IMR-90 (cell line): ENCODE results near the gene TAGLN2. TPM values are rescaled to one million over a fixed set of nuclear protein-coding genes. Genes with fewer than 3 reads are reported as not detected.

Experiments used
- ATAC-seq: fragments of 200-7000 bp; cut with Tn5 transposase; 2 replicates; pipeline ENCODE4 v1.9.1; 2020; ENCODE audit warnings: low read depth, mild to moderate bottlenecking, moderate library complexity
- BruUV-seq: library from RNA; stranded (reverse); fragments of 400-500 nt; replicated peaks from 2 replicates; lab custom pipeline; 2021; lab: Mats Ljungman, UMichigan
- CTCF ChIA-PET: fragments of 300-600 bp; formaldehyde crosslinking; extraction: SDS; loops from one replicate; lab custom pipeline; 2021; ENCODE audit warnings: antibody characterized with exemption; lab: Yijun Ruan, JAX
- POLR2A ChIA-PET: fragments of 300-600 bp; sonication (Branson Sonifier 250); formaldehyde crosslinking; loops from one replicate; lab custom pipeline; 2022; ENCODE audit warnings: antibody characterized with exemption; ENCODE audit not compliant: unreplicated experiment; lab: Charles Lee
- DNase-seq: peaks from one replicate; pipeline ENCODE4 v3.0.0; 2013
- H2AFZ ChIP-seq: replicated peaks from 2 replicates; pipeline ENCODE3; 2013; ENCODE audit warnings: low read length, mild to moderate bottlenecking; ENCODE audit not compliant: poor library complexity
- H2AK5ac ChIP-seq: 2 replicates; pipeline ENCODE4 v1.6.1; 2013; ENCODE audit warnings: low read depth, low read length, inconsistent platforms
- H2AK9ac ChIP-seq: replicated peaks from 2 replicates; pipeline ENCODE3; 2013; ENCODE audit warnings: mild to moderate bottlenecking, low read depth, low read length, moderate library complexity; ENCODE audit not compliant: poor library complexity
- H2BK120ac ChIP-seq: 2 replicates; pipeline ENCODE4 v1.6.1; 2013; ENCODE audit warnings: low read depth, low read length, inconsistent platforms
- H2BK15ac ChIP-seq: 3 replicates; pipeline ENCODE4 v1.6.1; 2013; ENCODE audit warnings: low read depth, low read length, inconsistent platforms
- H2BK20ac ChIP-seq: 2 replicates; pipeline ENCODE4 v1.6.1; 2013; ENCODE audit warnings: low read depth, mild to moderate bottlenecking, inconsistent platforms, low read length, moderate library complexity
- H2BK5ac ChIP-seq: 2 replicates; pipeline ENCODE4 v1.6.1; 2013; ENCODE audit warnings: mild to moderate bottlenecking, low read depth, low read length, inconsistent platforms; ENCODE audit not compliant: poor library complexity, severe bottlenecking
- H3K14ac ChIP-seq: replicated peaks from 2 replicates; pipeline ENCODE4 v1.6.1; 2013; ENCODE audit warnings: low read depth, low read length, inconsistent platforms
- H3K18ac ChIP-seq: 2 replicates; pipeline ENCODE4 v1.6.1; 2013; ENCODE audit warnings: low read depth, low read length, control low read depth
- H3K23ac ChIP-seq: 2 replicates; pipeline ENCODE4 v1.6.1; 2013; ENCODE audit warnings: low read depth, low read length, inconsistent platforms
- H3K27ac ChIP-seq: 2 replicates; pipeline ENCODE4 v1.5.1; 2013; ENCODE audit warnings: mild to moderate bottlenecking, control low read depth, low read length; ENCODE audit not compliant: insufficient read depth
- H3K27me3 ChIP-seq: 2 replicates; pipeline ENCODE4 v1.6.1; 2013; ENCODE audit warnings: low read length; ENCODE audit not compliant: control insufficient read depth, insufficient read depth
- H3K36me3 ChIP-seq: 2 replicates; pipeline ENCODE4 v1.6.1; 2013; ENCODE audit warnings: low read length, mixed read lengths; ENCODE audit not compliant: control insufficient read depth, insufficient read depth
- H3K4ac ChIP-seq: 2 replicates; pipeline ENCODE4 v1.6.1; 2013; ENCODE audit warnings: low read depth, low read length, inconsistent platforms
- H3K4me1 ChIP-seq: 2 replicates; pipeline ENCODE4 v1.6.1; 2013; ENCODE audit warnings: low read length, mixed read lengths; ENCODE audit not compliant: control insufficient read depth, insufficient read depth
- H3K4me2 ChIP-seq: 2 replicates; pipeline ENCODE4 v1.6.1; 2013; ENCODE audit warnings: low read depth, mild to moderate bottlenecking, control low read depth, low read length, moderate library complexity
- H3K4me3 ChIP-seq: 2 replicates; pipeline ENCODE4 v1.5.1; 2013; ENCODE audit warnings: low read depth, mild to moderate bottlenecking, control low read depth, low read length, moderate library complexity; ENCODE audit not compliant: insufficient read depth
- H3K56ac ChIP-seq: 2 replicates; pipeline ENCODE4 v1.6.1; 2013; ENCODE audit warnings: low read length, inconsistent platforms; ENCODE audit not compliant: insufficient read depth; ENCODE audit errors: extremely low read depth
- H3K79me1 ChIP-seq, 2 experiments: 2 replicates each; pipeline ENCODE4 v1.6.1; 2013; ENCODE audit warnings: low read length in 2 of 2, inconsistent platforms in 1 of 2, low read depth in 1 of 2
- H3K9ac ChIP-seq: 2 replicates; pipeline ENCODE4 v1.6.1; 2013; ENCODE audit warnings: low read depth, low read length, control low read depth
- H3K9me1 ChIP-seq: 2 replicates; pipeline ENCODE4 v1.6.1; 2013; ENCODE audit warnings: low read length, inconsistent platforms; ENCODE audit not compliant: insufficient read depth
- H3K9me3 ChIP-seq: 2 replicates; pipeline ENCODE4 v1.6.1; 2013; ENCODE audit warnings: low read length; ENCODE audit not compliant: control insufficient read depth, insufficient read depth
- H4K20me1 ChIP-seq: 2 replicates; pipeline ENCODE4 v1.6.1; 2013; ENCODE audit warnings: low read length, inconsistent platforms; ENCODE audit not compliant: insufficient read depth
- H4K5ac ChIP-seq: 2 replicates; pipeline ENCODE4 v1.6.1; 2013; ENCODE audit warnings: mild to moderate bottlenecking, low read depth, low read length, control low read depth
- H4K8ac ChIP-seq, 2 experiments: 2 replicates each; pipeline ENCODE4 v1.6.1; 2013; ENCODE audit warnings: low read depth in 2 of 2, low read length in 2 of 2, control low read depth in 1 of 2, inconsistent platforms in 1 of 2
- H4K91ac ChIP-seq: 2 replicates; pipeline ENCODE4 v1.6.1; 2013; ENCODE audit warnings: low read depth, low read length, inconsistent platforms; ENCODE audit not compliant: insufficient read depth
- CHD1 ChIP-seq: IDR thresholded peaks from 2 replicates; pipeline ENCODE4 v1.6.1; 2012; ENCODE audit warnings: low read depth, low read length, improper control_type of control experiment
- WGBS, 2 experiments: methylation state at CpG; one replicate each; pipeline versions ENCODE4 v1.1.5 to v1.1.7; 2013; ENCODE audit warnings: missing lambda C conversion rate in 2 of 2; ENCODE audit not compliant: insufficient read length in 1 of 2; ENCODE audit errors: extremely low coverage in 2 of 2; 5-methylcytosine and 5-hydroxymethylcytosine counted together
- dilution Hi-C: fragments of 300-500 bp; cut with HindIII; formaldehyde crosslinking; loops from one replicate; pipeline ENCODE4 v1.14.3; 2018; ENCODE audit warnings: low sequenced_read_pairs; ENCODE audit not compliant: unreplicated experiment
- in situ Hi-C: fragments of 300-500 bp; cut with MboI; formaldehyde crosslinking; loops from 3 replicates; pipeline ENCODE4 v1.14.3; 2019; ENCODE audit warnings: low sequenced_read_pairs, inconsistent platforms, mixed read lengths
- intact Hi-C: fragments of 100-400 bp; cut with micrococcal nuclease; formaldehyde crosslinking; loops from 2 replicates; pipeline ENCODE4 v1.10.0; 2022
- polyA plus RNA-seq, 3 experiments: library from polyadenylated mRNA; depleted of rRNA; stranded (reverse); fragments of >200 nt; gene quantifications; 2 replicates each; pipeline ENCODE4 v1.2.3, GENCODE V29; 2012; ENCODE audit warnings: low replicate concordance in 1 of 3
- total RNA-seq: library from RNA; depleted of rRNA; stranded (reverse); fragments of >200 nt; gene quantifications from 2 replicates; pipeline ENCODE4 v1.2.3, GENCODE V29; 2012

Gene TAGLN2
- total and polyA plus RNA-seq, 2 of the 4 experiments (the other 2 are of a cell fraction), result 440 to 634 TPM

DNA sequence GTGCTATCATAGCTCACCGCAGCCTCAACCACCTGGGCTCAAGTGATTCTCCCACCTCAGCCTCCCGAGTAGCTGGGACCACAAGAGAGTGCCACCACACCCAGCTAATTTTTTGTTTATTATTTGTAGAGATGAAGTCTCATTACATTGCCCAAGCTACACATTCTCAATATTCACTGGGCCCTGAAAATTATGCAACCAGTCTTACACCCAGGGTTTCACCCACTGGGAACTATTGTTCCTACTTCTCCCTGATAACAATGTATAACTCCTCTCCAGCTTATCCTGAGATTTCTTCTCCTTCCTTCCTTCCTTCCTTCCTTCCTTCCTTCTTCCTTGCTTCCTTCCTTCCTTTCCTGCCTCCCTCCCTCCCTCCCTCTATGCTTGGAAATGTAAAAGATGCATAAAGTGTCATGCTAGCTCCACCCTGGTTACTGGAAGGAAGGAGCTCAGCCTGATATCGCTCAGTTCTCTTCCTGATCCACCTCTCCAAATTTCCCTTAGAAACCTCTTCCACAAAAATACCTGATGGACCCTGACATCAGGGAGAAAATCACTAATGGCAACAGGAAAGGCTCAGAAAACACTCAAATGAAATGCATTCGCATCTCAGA lies 51.7 kb downstream of the TAGLN2 start:
- ChIA-PET CTCF (no interaction called here), POLR2A (interaction anchor here (0.6 kb wide), 1 partner anchor 8 kb away, joined by 4 read pairs; no protein-coding TSS in a partner anchor)
- dilution Hi-C loops (no loop called here), in situ Hi-C loops (no loop called here), intact Hi-C loops (no loop called here)
- Histone ChIP-seq H3K18ac (no peak overlapping the region), H2AFZ (no peak overlapping the region), H4K91ac (no peak overlapping the region), H2AK9ac (no peak overlapping the region), H3K36me3 (no peaks in the 10 kb centered on the region), H4K8ac (no peak overlapping the region), H4K5ac (no peak overlapping the region), H3K9ac (no peak overlapping the region), H3K9me1 (no peaks in the 10 kb centered on the region), H2BK120ac (no peak overlapping the region), H2BK15ac (no peak overlapping the region), H3K56ac (no peak overlapping the region), H3K4me3 (no peak overlapping the region), H2AK5ac (no peak overlapping the region), H3K14ac (no peak overlapping the region), H2BK5ac (no peak overlapping the region), H3K79me1 (no peaks in the 10 kb centered on the region), H3K4ac (no peak overlapping the region), H3K4me2 (no peak overlapping the region), H3K9me3 (no peaks in the 10 kb centered on the region), H3K27ac (no peak overlapping the region), H3K4me1 (peaks cover 8% of the 10 kb centered on the region), H2BK20ac (no peak overlapping the region), H4K20me1 (no peaks in the 10 kb centered on the region), H3K27me3 (no peaks in the 10 kb centered on the region), H3K23ac (no peak overlapping the region; the same call in 1 of the 2 replicates)
- BruUV-seq, result no TSS peak
- no CpG with 5 or more reads among the region's 4 CpGs for WGBS, 2 experiments
- TF ChIP-seq CHD1, result no peak
- DNase-seq, result no peak
- no peak for ATAC-seq
